ENCODE data around the gene GCGR.

The GCGR gene

GRCh38 chr17:81844887-81845286, 40.9 kb downstream of the GCGR start:
- no peak for TF ChIP-seq CTCF (IDR thresholded peaks at IDR 0.05; ENCODE audit: low read depth, low read length, missing control alignments)
- no peak overlapping the region for H3K4me3 ChIP-seq (replicated peaks; ENCODE audit: low read depth, low read length)
- no peak for DNase-seq (ENCODE audit: extremely low read depth, low read depth)

- TF ChIP-seq CTCF (IDR thresholded peaks at IDR 0.05; ENCODE audit: low read depth, low read length, missing control alignments): no peak
- H3K4me3 ChIP-seq (replicated peaks; ENCODE audit: low read depth, low read length): no peak overlapping the region
- no peak for DNase-seq (ENCODE audit: extremely low read depth, low read depth)
Observed at GRCh38 chr17:81845361-81845760, 41.4 kb downstream of the GCGR start.

GRCh38 chr17:81845881-81846742, 42.2 kb downstream of the GCGR start:
- DNase-seq (ENCODE audit: extremely low read depth, low read depth): no peak
- TF ChIP-seq CTCF (IDR thresholded peaks at IDR 0.05; ENCODE audit: low read depth, low read length, missing control alignments): no peak
- no peak overlapping the region for H3K4me3 ChIP-seq (replicated peaks; ENCODE audit: low read depth, low read length)

GRCh38 chr17:81846743-81847689, 43.1 kb downstream of the GCGR start:
- no peak overlapping the region for H3K4me3 ChIP-seq (replicated peaks; ENCODE audit: low read depth, low read length)
- TF ChIP-seq CTCF (IDR thresholded peaks at IDR 0.05; ENCODE audit: low read depth, low read length, missing control alignments): no peak
- no peak for DNase-seq (ENCODE audit: extremely low read depth, low read depth)

GRCh38 chr17:81849457-81849856, 45.5 kb downstream of the GCGR start:
- no peak for TF ChIP-seq CTCF (IDR thresholded peaks at IDR 0.05; ENCODE audit: low read depth, low read length, missing control alignments)
- DNase-seq (ENCODE audit: extremely low read depth, low read depth): no peak
- no peak overlapping the region for H3K4me3 ChIP-seq (replicated peaks; ENCODE audit: low read depth, low read length)

- no peak for DNase-seq (ENCODE audit: extremely low read depth, low read depth)
- no peak overlapping the region for H3K4me3 ChIP-seq (replicated peaks; ENCODE audit: low read depth, low read length)
- no peak for TF ChIP-seq CTCF (IDR thresholded peaks at IDR 0.05; ENCODE audit: low read depth, low read length, missing control alignments)
Observed at GRCh38 chr17:81851423-81851822, 47.5 kb downstream of the GCGR start.

All from HFF-Myc (cell line).